K562 (cell line): Measurements from ENCODE around the gene COL5A1. TPM values are rescaled to one million over a fixed set of nuclear protein-coding genes. Genes with fewer than 3 reads are reported as not detected.

ENCODE experiments used
- ATAC-seq: fragments of 200-7000 bp; cut with Tn5 transposase; 3 replicates; pipeline ENCODE4 v1.9.1; 2020; ENCODE audit warnings: moderate library complexity
- BruUV-seq: library from RNA; stranded (reverse); fragments of 400-500 nt; replicated peaks from 2 replicates; lab custom pipeline; 2021; lab: Mats Ljungman, UMichigan
- CTCF ChIA-PET: fragments of 300-600 bp; formaldehyde crosslinking; extraction: SDS; loops from one replicate; lab custom pipeline; 2021; ENCODE audit warnings: low intra/inter-chr PET ratio; lab: Yijun Ruan, JAX
- POLR2A ChIA-PET: fragments of 300-600, 350-650 bp; sonication (Branson Sonifier 250); formaldehyde crosslinking; extraction: SDS; loops from one replicate; lab custom pipeline; 2021; ENCODE audit warnings: antibody characterized with exemption, inconsistent platforms; lab: Yijun Ruan, JAX
- DNase-seq, 4 experiments: peaks; one replicate each; pipeline versions ENCODE4 v3.0.0 to v3.0.0-alpha.2; 2011 to 2018; ENCODE audit warnings: low spot score in 3 of 4, mixed read lengths in 3 of 4; ENCODE audit errors: extremely low read depth in 1 of 4
- FAIRE-seq: peaks from 2 replicates; lab custom pipeline; 2011; peaks lifted over from hg19 to GRCh38; lab: Jason Lieb, UNC
- H2AFZ ChIP-seq: 2 replicates; pipeline ENCODE4 v1.6.0; 2011; ENCODE audit warnings: low read depth, low read length, control low read depth, inconsistent platforms
- H3K27ac ChIP-seq: fragments of 200-600 bp; 3 replicates; pipeline ENCODE4 v1.8.0; 2011; ENCODE audit warnings: low read depth, mild to moderate bottlenecking, control low read depth, inconsistent platforms, low read length, moderate library complexity, mixed read lengths; ENCODE audit errors: extremely low read depth
- H3K27me3 ChIP-seq, 2 experiments: fragments of 300-600 bp in 1 of 2; 2 replicates in 1 of 2; 3 replicates in 1 of 2; pipeline versions ENCODE4 v1.6.0 to v1.8.0; 2011; ENCODE audit warnings: inconsistent platforms in 2 of 2, low read length in 2 of 2, mild to moderate bottlenecking in 1 of 2, mixed read lengths in 1 of 2, moderate library complexity in 1 of 2; ENCODE audit not compliant: control insufficient read depth in 2 of 2, insufficient read depth in 2 of 2
- H3K36me3 ChIP-seq: fragments of 300-600 bp; 3 replicates; pipeline ENCODE4 v1.8.0; 2011; ENCODE audit warnings: mild to moderate bottlenecking, low read length, inconsistent platforms; ENCODE audit not compliant: control insufficient read depth, insufficient read depth
- H3K4me1 ChIP-seq, 2 experiments: fragments of 200-600 bp in 1 of 2; replicated peaks in 1 of 2; 2 replicates in 1 of 2; 3 replicates in 1 of 2; pipeline versions ENCODE4 v1.5.1 to v1.8.0; 2011; ENCODE audit warnings: inconsistent platforms in 2 of 2, low read length in 2 of 2, mild to moderate bottlenecking in 1 of 2, mixed read lengths in 1 of 2, moderate library complexity in 1 of 2; ENCODE audit not compliant: control insufficient read depth in 2 of 2, insufficient read depth in 2 of 2
- H3K4me2 ChIP-seq: 2 replicates; pipeline ENCODE4 v1.6.1; 2011; ENCODE audit warnings: low read length, control low read depth, inconsistent platforms, mixed read lengths; ENCODE audit not compliant: insufficient read depth
- H3K4me3 ChIP-seq: fragments of 200-600 bp; sonication (generic), shearing (Covaris generic); 2 replicates; pipeline ENCODE4 v1.5.1; 2016; ENCODE audit warnings: control low read depth, inconsistent platforms
- H3K79me2 ChIP-seq: fragments of 200-600 bp; 3 replicates; pipeline ENCODE4 v1.8.0; 2011; ENCODE audit warnings: low read length, inconsistent platforms; ENCODE audit not compliant: control insufficient read depth, insufficient read depth
- H3K9ac ChIP-seq, 2 experiments: 2 replicates each; pipeline versions ENCODE4 v1.6.0 to v1.6.1; 2011; ENCODE audit warnings: low read depth in 2 of 2, low read length in 2 of 2, control low read depth in 1 of 2, inconsistent platforms in 1 of 2, mild to moderate bottlenecking in 1 of 2, mixed read lengths in 1 of 2; ENCODE audit not compliant: insufficient read depth in 1 of 2
- H3K9me1 ChIP-seq: one replicate; pipeline ENCODE4 v1.6.0; 2011; ENCODE audit warnings: inconsistent platforms, mild to moderate bottlenecking, low read length, moderate library complexity; ENCODE audit not compliant: control insufficient read depth, insufficient read depth
- H3K9me3 ChIP-seq: replicated peaks from 2 replicates; pipeline ENCODE4 v1.5.1; 2011; ENCODE audit warnings: low read depth, low read length, inconsistent platforms; ENCODE audit not compliant: control insufficient read depth, insufficient read depth
- H4K20me1 ChIP-seq: replicated peaks from 2 replicates; pipeline ENCODE4 v1.6.1; 2011; ENCODE audit warnings: low read length, inconsistent platforms, mixed read lengths; ENCODE audit not compliant: control insufficient read depth, insufficient read depth
- FOXO4 ChIP-seq: fragments of 450-650 bp; formaldehyde crosslinking; IDR thresholded peaks from 2 replicates; pipeline ENCODE4 v1.4.0; 2020; ENCODE audit warnings: mild to moderate bottlenecking, moderate library complexity
- NR3C1 ChIP-seq: sonication (generic); formaldehyde crosslinking; IDR thresholded peaks from 2 replicates; pipeline ENCODE4 v1.8.1; 2022; ENCODE audit warnings: missing genetic modification reagents
- ZNF263 ChIP-seq: sonication (generic); formaldehyde crosslinking; IDR thresholded peaks from 2 replicates; pipeline ENCODE4 v1.8.0; 2022; ENCODE audit warnings: mild to moderate bottlenecking, missing genetic modification reagents, borderline replicate concordance
- ZNF41 ChIP-seq: fragments of 250-450 bp; sonication (Bioruptor Pico); conservative IDR thresholded peaks from 2 replicates; pipeline ENCODE4 v1.4.0; 2020; ENCODE audit warnings: mild to moderate bottlenecking
- WGBS: fragments of 100-300 bp; shearing (Covaris generic); methylation state at CpG from one replicate; pipeline ENCODE4 v1.1.6; 2016; ENCODE audit warnings: low coverage, mixed read lengths; ENCODE audit not compliant: insufficient coverage; ENCODE audit errors: missing lambda C conversion rate; 5-methylcytosine and 5-hydroxymethylcytosine counted together
- in situ Hi-C: fragments of 300-500 bp; cut with MboI; formaldehyde crosslinking; loops from 4 replicates; pipeline ENCODE4 v1.15.0; 2018; ENCODE audit warnings: inconsistent platforms, mixed read lengths
- intact Hi-C: fragments of 100-400 bp; cut with micrococcal nuclease; formaldehyde crosslinking; loops from 2 replicates; pipeline ENCODE4 v1.14.2; 2022
- polyA plus RNA-seq, 8 experiments: library from polyadenylated mRNA; depleted of rRNA in 4 of 8; stranded (reverse) in 5 of 8; unstranded in 3 of 8; fragments of >200 nt; fragmentation: Nextera tagmentation in 2 of 8; fragmentation: Illumina TruSeq in 1 of 8; extraction: Ambion mirVana in 2 of 8; extraction: Trizol in 1 of 8; gene quantifications; 2 replicates each; pipeline versions ENCODE4 v1.2.1 to v1.2.3, GENCODE V29; 2011 to 2014; ENCODE audit warnings: inconsistent platforms in 1 of 8, missing spikeins in 1 of 8
- total RNA-seq, 7 experiments: library from RNA; depleted of rRNA in 6 of 7; stranded (reverse); fragments of >200 nt in 6 of 7; fragmentation: Illumina TruSeq in 2 of 7; extraction: Trizol in 2 of 7; gene quantifications; 2 replicates each; pipeline versions ENCODE4 v1.2.1 to v1.2.3, GENCODE V29; 2011 to 2021; ENCODE audit warnings: low replicate concordance in 1 of 7
- TF ChIP-seq, protein P1 (sequence below), 3 experiments: fragments of 200-800 bp in 1 of 3; fragments of 250-450 bp in 1 of 3; fragments of 450-650 bp in 1 of 3; sonication (Bioruptor Pico) in 1 of 3; sonication (Bioruptor generic) in 1 of 3; formaldehyde crosslinking in 1 of 3; IDR thresholded peaks; 2 replicates each; pipeline versions ENCODE4 v1.6.1 to v1.8.0; 2016 to 2022; ENCODE audit warnings: mild to moderate bottlenecking in 2 of 3, missing genetic modification characterization in 2 of 3, missing compliant biosample characterization in 1 of 3, moderate library complexity in 1 of 3
- TF ChIP-seq, protein P2 (sequence below), 2 experiments: fragments of 150-350 bp in 1 of 2; IDR thresholded peaks; 2 replicates each; pipeline ENCODE4 v1.6.1; 2012 to 2016; ENCODE audit warnings: low read depth in 2 of 2, low read length in 2 of 2, mild to moderate bottlenecking in 1 of 2, moderate library complexity in 1 of 2

The COL5A1 gene
- total and polyA plus RNA-seq, 9 of the 15 experiments (the other 6 are each of a cell fraction or from before 2014, with no cell fraction given): under 0.01 to 0.13 (median 0.04) TPM; not detected in 6

DNA sequence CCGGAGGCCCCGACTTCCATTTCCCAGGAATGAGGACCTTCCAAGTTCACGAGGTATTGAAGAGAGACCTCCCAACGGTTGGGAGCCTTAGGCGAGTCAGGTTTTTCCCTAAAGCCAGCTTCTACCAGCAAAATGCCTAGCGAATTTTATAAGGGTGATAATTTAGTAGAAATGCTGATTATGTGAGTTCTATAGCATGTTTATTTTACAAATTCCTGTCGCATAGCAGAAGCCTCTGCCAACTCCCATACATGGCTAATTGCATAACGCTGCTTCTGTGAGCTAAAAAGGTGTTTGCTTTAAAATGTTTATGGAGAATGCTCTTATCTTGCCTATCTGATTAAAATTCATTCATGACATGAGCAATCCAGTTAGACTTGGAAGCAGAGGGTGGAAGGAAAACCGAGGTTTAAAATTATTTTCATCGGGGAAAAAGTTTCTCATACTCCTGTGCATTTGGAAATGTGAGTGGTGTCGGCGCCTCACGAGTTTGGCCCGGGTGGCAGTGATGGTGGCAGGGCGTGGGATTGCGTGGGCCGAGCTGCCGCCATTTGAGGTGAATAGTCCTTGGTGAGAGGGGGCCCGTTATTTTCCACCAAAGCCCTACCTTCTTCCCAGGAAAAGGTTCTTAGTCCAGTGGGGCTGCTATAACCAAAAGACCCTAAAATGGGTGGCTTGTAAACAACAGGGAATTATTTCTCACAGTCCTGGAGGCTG, 134.6 kb downstream of the COL5A1 start:
- 1% methylated on average over 17 of the region's 19 CpGs for WGBS
- FAIRE-seq (no peak), DNase-seq (no peak), ATAC-seq (no peak)
- TF ChIP-seq NR3C1 (CRISPR knock-in tag) (no peak), FOXO4 (no peak), ZNF263 (CRISPR knock-in tag) (no peak), ZNF41 (CRISPR knock-in tag) (no peak)
- TF ChIP-seq, protein P1, sequence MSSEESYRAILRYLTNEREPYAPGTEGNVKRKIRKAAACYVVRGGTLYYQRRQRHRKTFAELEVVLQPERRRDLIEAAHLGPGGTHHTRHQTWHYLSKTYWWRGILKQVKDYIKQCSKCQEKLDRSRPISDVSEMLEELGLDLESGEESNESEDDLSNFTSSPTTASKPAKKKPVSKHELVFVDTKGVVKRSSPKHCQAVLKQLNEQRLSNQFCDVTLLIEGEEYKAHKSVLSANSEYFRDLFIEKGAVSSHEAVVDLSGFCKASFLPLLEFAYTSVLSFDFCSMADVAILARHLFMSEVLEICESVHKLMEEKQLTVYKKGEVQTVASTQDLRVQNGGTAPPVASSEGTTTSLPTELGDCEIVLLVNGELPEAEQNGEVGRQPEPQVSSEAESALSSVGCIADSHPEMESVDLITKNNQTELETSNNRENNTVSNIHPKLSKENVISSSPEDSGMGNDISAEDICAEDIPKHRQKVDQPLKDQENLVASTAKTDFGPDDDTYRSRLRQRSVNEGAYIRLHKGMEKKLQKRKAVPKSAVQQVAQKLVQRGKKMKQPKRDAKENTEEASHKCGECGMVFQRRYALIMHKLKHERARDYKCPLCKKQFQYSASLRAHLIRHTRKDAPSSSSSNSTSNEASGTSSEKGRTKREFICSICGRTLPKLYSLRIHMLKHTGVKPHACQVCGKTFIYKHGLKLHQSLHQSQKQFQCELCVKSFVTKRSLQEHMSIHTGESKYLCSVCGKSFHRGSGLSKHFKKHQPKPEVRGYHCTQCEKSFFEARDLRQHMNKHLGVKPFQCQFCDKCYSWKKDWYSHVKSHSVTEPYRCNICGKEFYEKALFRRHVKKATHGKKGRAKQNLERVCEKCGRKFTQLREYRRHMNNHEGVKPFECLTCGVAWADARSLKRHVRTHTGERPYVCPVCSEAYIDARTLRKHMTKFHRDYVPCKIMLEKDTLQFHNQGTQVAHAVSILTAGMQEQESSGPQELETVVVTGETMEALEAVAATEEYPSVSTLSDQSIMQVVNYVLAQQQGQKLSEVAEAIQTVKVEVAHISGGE (CRISPR knock-in tag; IDR thresholded peaks at IDR 0.05): no peak
- TF ChIP-seq, protein P2, sequence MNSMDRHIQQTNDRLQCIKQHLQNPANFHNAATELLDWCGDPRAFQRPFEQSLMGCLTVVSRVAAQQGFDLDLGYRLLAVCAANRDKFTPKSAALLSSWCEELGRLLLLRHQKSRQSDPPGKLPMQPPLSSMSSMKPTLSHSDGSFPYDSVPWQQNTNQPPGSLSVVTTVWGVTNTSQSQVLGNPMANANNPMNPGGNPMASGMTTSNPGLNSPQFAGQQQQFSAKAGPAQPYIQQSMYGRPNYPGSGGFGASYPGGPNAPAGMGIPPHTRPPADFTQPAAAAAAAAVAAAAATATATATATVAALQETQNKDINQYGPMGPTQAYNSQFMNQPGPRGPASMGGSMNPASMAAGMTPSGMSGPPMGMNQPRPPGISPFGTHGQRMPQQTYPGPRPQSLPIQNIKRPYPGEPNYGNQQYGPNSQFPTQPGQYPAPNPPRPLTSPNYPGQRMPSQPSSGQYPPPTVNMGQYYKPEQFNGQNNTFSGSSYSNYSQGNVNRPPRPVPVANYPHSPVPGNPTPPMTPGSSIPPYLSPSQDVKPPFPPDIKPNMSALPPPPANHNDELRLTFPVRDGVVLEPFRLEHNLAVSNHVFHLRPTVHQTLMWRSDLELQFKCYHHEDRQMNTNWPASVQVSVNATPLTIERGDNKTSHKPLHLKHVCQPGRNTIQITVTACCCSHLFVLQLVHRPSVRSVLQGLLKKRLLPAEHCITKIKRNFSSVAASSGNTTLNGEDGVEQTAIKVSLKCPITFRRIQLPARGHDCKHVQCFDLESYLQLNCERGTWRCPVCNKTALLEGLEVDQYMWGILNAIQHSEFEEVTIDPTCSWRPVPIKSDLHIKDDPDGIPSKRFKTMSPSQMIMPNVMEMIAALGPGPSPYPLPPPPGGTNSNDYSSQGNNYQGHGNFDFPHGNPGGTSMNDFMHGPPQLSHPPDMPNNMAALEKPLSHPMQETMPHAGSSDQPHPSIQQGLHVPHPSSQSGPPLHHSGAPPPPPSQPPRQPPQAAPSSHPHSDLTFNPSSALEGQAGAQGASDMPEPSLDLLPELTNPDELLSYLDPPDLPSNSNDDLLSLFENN (IDR thresholded peaks at IDR 0.05; ENCODE audit: low read depth in 2 of 2, low read length in 2 of 2): no peak
- peaks cover 0 to 4% of the 10 kb centered on the region in 2 experiments; a peak in 1 of 5 replicates for H3K4me1 ChIP-seq
- H3K36me3 ChIP-seq: no peaks in the 10 kb centered on the region
- no peak overlapping the region for H3K4me3 ChIP-seq
- H3K9me1 ChIP-seq: no peaks in the 10 kb centered on the region
- H3K9me3 ChIP-seq: no peaks in the 10 kb centered on the region; the same call in 1 of the 2 replicates
- no peaks in the 10 kb centered on the region for H3K79me2 ChIP-seq
- H4K20me1 ChIP-seq: peaks cover 18% of the 10 kb centered on the region
- peaks cover 16 to 94% of the 10 kb centered on the region in 2 experiments for H3K27me3 ChIP-seq
- BruUV-seq: no TSS peak
- no peak overlapping the region for H3K4me2 ChIP-seq
- in situ Hi-C loops: no loop called here
- no peak overlapping the region for H2AFZ ChIP-seq
- CTCF ChIA-PET: no interaction called here
- H3K27ac ChIP-seq: no peak overlapping the region
- intact Hi-C loops: no loop called here
- POLR2A ChIA-PET: no interaction called here
- H3K9ac ChIP-seq: no peak overlapping the region
